H9 (cell line): ENCODE results near the gene CREG1. TPM values are rescaled to one million over a fixed set of nuclear protein-coding genes. Genes with fewer than 3 reads are reported as not detected.
A peak's percentile ranks its signal among the peaks of the same experiment; 100 is the strongest.

ENCODE experiments used
- DNase-seq: peaks from one replicate; pipeline ENCODE4 v3.0.0-alpha.2; 2017
- H2AFZ ChIP-seq: one replicate; pipeline ENCODE4 v1.6.1; 2013; ENCODE audit warnings: mild to moderate bottlenecking, low read length, control low read depth, moderate library complexity
- H2AK5ac ChIP-seq: 2 replicates; pipeline ENCODE4 v1.6.1; 2013; ENCODE audit warnings: low read length, control low read depth, mixed read lengths; ENCODE audit not compliant: insufficient read length
- H2BK120ac ChIP-seq: one replicate; pipeline ENCODE4 v1.6.1; 2013; ENCODE audit warnings: low read depth, mild to moderate bottlenecking, low read length, control low read depth, inconsistent platforms; ENCODE audit not compliant: poor library complexity, severe bottlenecking
- H2BK12ac ChIP-seq: 2 replicates; pipeline ENCODE4 v1.6.1; 2013; ENCODE audit warnings: low read length, control low read depth, mixed read lengths, low read depth; ENCODE audit not compliant: insufficient read length
- H2BK15ac ChIP-seq: 2 replicates; pipeline ENCODE4 v1.6.1; 2013; ENCODE audit warnings: low read depth, low read length, control low read depth
- H2BK20ac ChIP-seq: one replicate; pipeline ENCODE4 v1.6.1; 2013; ENCODE audit warnings: low read depth, mild to moderate bottlenecking, low read length, control low read depth, inconsistent platforms; ENCODE audit not compliant: poor library complexity, severe bottlenecking
- H2BK5ac ChIP-seq: 2 replicates; pipeline ENCODE4 v1.6.1; 2013; ENCODE audit warnings: low read length, control low read depth, mixed read lengths; ENCODE audit not compliant: insufficient read length
- H3K14ac ChIP-seq: 2 replicates; pipeline ENCODE4 v1.6.1; 2013; ENCODE audit warnings: low read length, control low read depth; ENCODE audit not compliant: insufficient read depth
- H3K18ac ChIP-seq: 2 replicates; pipeline ENCODE4 v1.6.1; 2013; ENCODE audit warnings: low read depth, mild to moderate bottlenecking, mixed read lengths, low read length, control low read depth; ENCODE audit not compliant: insufficient read length
- H3K23ac ChIP-seq: 2 replicates; pipeline ENCODE4 v1.6.1; 2013; ENCODE audit warnings: low read length, control low read depth, mixed read lengths, low read depth; ENCODE audit not compliant: insufficient read length
- H3K23me2 ChIP-seq: 2 replicates; pipeline ENCODE4 v1.6.1; 2013; ENCODE audit warnings: low read depth, mild to moderate bottlenecking, mixed read lengths, low read length, control low read depth; ENCODE audit not compliant: insufficient read length, poor library complexity, severe bottlenecking
- H3K27ac ChIP-seq: 2 replicates; pipeline ENCODE4 v1.5.1; 2013; ENCODE audit warnings: low read length, control low read depth, mixed read lengths, low read depth; ENCODE audit not compliant: insufficient read length
- H3K27me3 ChIP-seq: 2 replicates; pipeline ENCODE4 v1.6.1; 2013; ENCODE audit warnings: low read length, control low read depth, inconsistent platforms; ENCODE audit not compliant: insufficient read depth
- H3K4ac ChIP-seq: 2 replicates; pipeline ENCODE4 v1.6.1; 2013; ENCODE audit warnings: low read depth, mild to moderate bottlenecking, control low read depth, inconsistent platforms, low read length, moderate library complexity
- H3K4me1 ChIP-seq: 2 replicates; pipeline ENCODE4 v1.6.1; 2013; ENCODE audit warnings: low read length, control low read depth, inconsistent platforms; ENCODE audit not compliant: insufficient read depth
- H3K4me2 ChIP-seq: 2 replicates; pipeline ENCODE4 v1.6.1; 2013; ENCODE audit warnings: low read length, control low read depth, mixed read lengths; ENCODE audit not compliant: insufficient read length, insufficient read depth
- H3K56ac ChIP-seq: 2 replicates; pipeline ENCODE4 v1.6.1; 2013; ENCODE audit warnings: low read depth, mild to moderate bottlenecking, mixed read lengths, low read length, control low read depth; ENCODE audit not compliant: insufficient read length
- H3K79me1 ChIP-seq: 2 replicates; pipeline ENCODE4 v1.6.1; 2013; ENCODE audit warnings: low read depth, mild to moderate bottlenecking, moderate library complexity, low read length, control low read depth, inconsistent platforms; ENCODE audit not compliant: insufficient read depth, poor library complexity, severe bottlenecking
- H3K79me2 ChIP-seq: 2 replicates; pipeline ENCODE4 v1.6.1; 2013; ENCODE audit warnings: low read length, control low read depth, inconsistent platforms; ENCODE audit not compliant: insufficient read depth
- H3K9ac ChIP-seq: 2 replicates; pipeline ENCODE4 v1.6.1; 2013; ENCODE audit warnings: low read length, control low read depth, mixed read lengths; ENCODE audit not compliant: insufficient read length; ENCODE audit errors: extremely low read depth
- H3K9me3 ChIP-seq: one replicate; pipeline ENCODE4 v1.6.1; 2013; ENCODE audit warnings: low read depth, low read length, inconsistent platforms; ENCODE audit not compliant: control insufficient read depth
- H3T11ph ChIP-seq: one replicate; pipeline ENCODE4 v1.6.1; 2013; ENCODE audit warnings: mild to moderate bottlenecking, low read length, control low read depth, inconsistent platforms
- H4K20me1 ChIP-seq: one replicate; pipeline ENCODE4 v1.6.1; 2013; ENCODE audit not compliant: control insufficient read depth, insufficient read length, insufficient read depth
- H4K5ac ChIP-seq: 2 replicates; pipeline ENCODE4 v1.6.1; 2013; ENCODE audit warnings: low read depth, mild to moderate bottlenecking, mixed read lengths, low read length, control low read depth; ENCODE audit not compliant: insufficient read length
- H4K8ac ChIP-seq: replicated peaks from 2 replicates; pipeline ENCODE4 v1.6.1; 2013; ENCODE audit warnings: low read length, control low read depth, mixed read lengths, low read depth; ENCODE audit not compliant: insufficient read length
- H4K91ac ChIP-seq: 2 replicates; pipeline ENCODE4 v1.6.1; 2013; ENCODE audit warnings: low read depth, mild to moderate bottlenecking, moderate library complexity, mixed read lengths, low read length, control low read depth; ENCODE audit not compliant: insufficient read length
- H3K27ac Mint-ChIP-seq, 3 experiments: 2 replicates in 2 of 3; 3 replicates in 1 of 3; pipeline ENCODE4 v1.8.0; 2020 to 2021; ENCODE audit warnings: mixed read lengths in 3 of 3, mild to moderate bottlenecking in 1 of 3, moderate library complexity in 1 of 3
- H3K27me3 Mint-ChIP-seq: 2 replicates; pipeline ENCODE4 v1.8.0; 2021; ENCODE audit warnings: low read depth, mild to moderate bottlenecking, moderate library complexity, mixed read lengths
- H3K36me3 Mint-ChIP-seq, 3 experiments: 2 replicates in 2 of 3; 3 replicates in 1 of 3; pipeline ENCODE4 v1.8.0; 2020 to 2021; ENCODE audit warnings: low read depth in 3 of 3, mixed read lengths in 3 of 3; ENCODE audit not compliant: insufficient read depth in 1 of 3
- H3K4me1 Mint-ChIP-seq, 2 experiments: 2 replicates each; pipeline ENCODE4 v1.8.0; 2020; ENCODE audit warnings: mixed read lengths in 2 of 2
- H3K4me3 Mint-ChIP-seq, 2 experiments: 2 replicates in 1 of 2; 3 replicates in 1 of 2; pipeline ENCODE4 v1.8.0; 2020 to 2021; ENCODE audit warnings: mild to moderate bottlenecking in 2 of 2, mixed read lengths in 2 of 2, moderate library complexity in 1 of 2
- H3K9me3 Mint-ChIP-seq, 2 experiments: 2 replicates in 1 of 2; 3 replicates in 1 of 2; pipeline ENCODE4 v1.8.0; 2020; ENCODE audit warnings: mild to moderate bottlenecking in 2 of 2, mixed read lengths in 2 of 2, moderate library complexity in 1 of 2
- CTCF ChIP-seq: fragments of 200-600 bp; sonication (generic); conservative IDR thresholded peaks from 3 replicates; pipeline ENCODE4 v1.8.0; 2021; ENCODE audit warnings: antibody characterized with exemption, mild to moderate bottlenecking
- WGBS: extraction: QIAGEN DNeasy Blood & Tissue Kit; methylation state at CpG from one replicate; pipeline ENCODE4 v1.1.7; 2013; ENCODE audit warnings: missing lambda C conversion rate, low lambda C conversion rate, mixed read lengths; ENCODE audit not compliant: insufficient read length; ENCODE audit errors: extremely low coverage; 5-methylcytosine and 5-hydroxymethylcytosine counted together
- total RNA-seq: library from RNA; stranded (reverse); gene quantifications from 2 replicates; pipeline ENCODE4 v1.2.1, GENCODE V29; 2021

CREG1 gene
- total RNA-seq, 1 experiment from 2014 or later, result 19.8 TPM

DNA sequence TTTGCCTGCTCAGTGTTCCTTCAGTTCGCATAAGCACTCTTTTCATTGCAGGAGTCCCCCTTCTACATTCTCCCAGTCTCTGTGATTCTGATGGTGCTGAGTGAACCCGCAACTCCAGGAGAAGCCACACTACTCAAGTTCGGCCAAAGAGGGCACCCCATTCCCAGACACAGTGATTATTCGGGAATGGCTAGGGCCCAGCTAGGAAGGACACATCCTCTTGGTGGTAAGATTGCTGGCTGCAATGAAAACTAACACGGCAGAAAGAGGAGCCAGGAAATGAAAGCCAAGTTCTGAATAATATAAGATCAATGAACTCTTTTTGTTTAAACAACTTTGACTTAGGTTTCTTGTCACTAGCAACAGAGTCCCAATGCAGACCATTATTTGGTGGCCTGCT, 14.9 kb downstream of the CREG1 start:
- peak overlapping the region in 1 of 2 experiments; percentile 7; a peak in 1 of 5 replicates for H3K4me3 Mint-ChIP-seq
- Histone ChIP-seq H3K79me1 (no peaks in the 10 kb centered on the region), H3T11ph (no peak overlapping the region), H3K4me1 (no peaks in the 10 kb centered on the region), H2AK5ac (no peak overlapping the region), H3K18ac (no peak overlapping the region), H3K27ac (no peak overlapping the region), H4K5ac (no peak overlapping the region), H4K8ac (no peak overlapping the region), H2BK20ac (no peak overlapping the region), H3K14ac (no peak overlapping the region), H4K20me1 (no peaks in the 10 kb centered on the region), H3K4ac (no peak overlapping the region), H3K9me3 (no peaks in the 10 kb centered on the region), H4K91ac (no peak overlapping the region), H2BK15ac (no peak overlapping the region), H3K4me2 (no peak overlapping the region), H2BK12ac (no peak overlapping the region), H3K23me2 (no peaks in the 10 kb centered on the region), H3K56ac (no peak overlapping the region), H2BK120ac (no peak overlapping the region), H3K23ac (no peak overlapping the region), H2AFZ (no peak overlapping the region), H3K27me3 (no peaks in the 10 kb centered on the region), H3K79me2 (no peaks in the 10 kb centered on the region), H2BK5ac (no peak overlapping the region), H3K9ac (no peak overlapping the region)
- no peak overlapping the region for H3K27ac Mint-ChIP-seq
- no peaks in the 10 kb centered on the region; a peak in 1 of 7 replicates for H3K36me3 Mint-ChIP-seq
- peak; percentile 58 for TF ChIP-seq CTCF
- peaks cover 11 to 12% of the 10 kb centered on the region in 2 experiments for H3K4me1 Mint-ChIP-seq
- DNase-seq, result peak; percentile 76
- no peaks in the 10 kb centered on the region; the same call in 1 of the 2 replicates for H3K27me3 Mint-ChIP-seq
- H3K9me3 Mint-ChIP-seq, result no peaks in the 10 kb centered on the region
- no CpG with 5 or more reads among the region's 5 CpGs for WGBS
